ENCODE data around the gene SUMO3. TPM values are rescaled to one million over a fixed set of nuclear protein-coding genes. Genes with fewer than 3 reads are reported as not detected.
A peak's percentile ranks its signal among the peaks of the same experiment; 100 is the strongest.

SUMO3 gene
- total and polyA plus RNA-seq, 10 of the 15 experiments (the other 5 are each of a cell fraction or from before 2014, with no cell fraction given) = 14.3 to 164 (median 89.9) TPM

- ChIA-PET CTCF (interaction anchor here (0.7 to 5.0 kb wide), 22 partner anchors 8 to 336 kb away, joined by 3 to 67 read pairs (median 6); partner anchors contain the start of genes PTTG1IP, SLX9 and SUMO3), SMC1A (ENCODE audit: uncharacterized antibody, unreplicated experiment) (interaction anchor here (0.8 to 4.8 kb wide), 13 partner anchors 14 to 329 kb away, joined by 3 to 33 read pairs (median 4); partner anchors contain the start of gene PTTG1IP), POLR2A (interaction anchor here (0.8 to 2.8 kb wide), 6 partner anchors 10 to 130 kb away, joined by 3 to 15 read pairs (median 6); partner anchors contain the start of genes PTTG1IP and SUMO3), RAD21 (ENCODE audit: unreplicated experiment) (interaction anchor here (1.1 to 4.0 kb wide), 12 partner anchors 8 to 335 kb away, joined by 3 to 35 read pairs (median 7); partner anchors contain the start of genes PTTG1IP and SLX9)
- in situ Hi-C loops (cut with MboI) (no loop called here), intact Hi-C loops (cut with micrococcal nuclease; ENCODE audit: unreplicated experiment) (loop anchor here (5.0 to 10.0 kb wide), 3 partner anchors 71 to 333 kb away; partner anchors contain the start of gene PTTG1IP)
- FAIRE-seq (peak; percentile 54), DNase-seq (ENCODE audit: low read depth, low spot score) (no peak), ATAC-seq (peak; percentile 96)
- H3K27me3 ChIP-seq (replicated peaks in 1 of 2; ENCODE audit: control insufficient read depth in 2 of 2, insufficient read depth in 2 of 2, low read length in 1 of 2) = no peaks in the 10 kb centered on the region
- peak within 1 kb of the TSS; percentile 85 for H3K4me2 ChIP-seq (ENCODE audit: control insufficient read depth, insufficient read depth)
- WGBS (ENCODE audit: insufficient coverage, insufficient replicate concordance, low lambda C conversion rate, missing lambda C conversion rate) = 1% methylated on average over 52 of the region's 97 CpGs
- H3K79me2 ChIP-seq (ENCODE audit: control insufficient read depth, insufficient read depth, low read length) = peaks cover 55% of the 10 kb centered on the region
- peak within 1 kb of the TSS; percentile 72 for H3K4me3 ChIP-seq
- H3K36me3 ChIP-seq (ENCODE audit: control insufficient read depth in 2 of 2, insufficient read depth in 2 of 2, low read length in 1 of 2) = peaks cover under 1 to 9% of the 10 kb centered on the region in 2 experiments
- TSS peak; percentile 87 for BruUV-seq (replicated peaks)
- H2AFZ ChIP-seq (ENCODE audit: control insufficient read depth, low read depth, low read length) = peak within 1 kb of the TSS; percentile 89
- peaks cover 12% of the 10 kb centered on the region for H3K4me1 ChIP-seq (ENCODE audit: control insufficient read depth, insufficient read depth, low read length)
- peak within 1 kb of the TSS; percentile 89 for H3K9ac ChIP-seq (ENCODE audit: control insufficient read depth, insufficient read depth, low read length)
- no peaks in the 10 kb centered on the region for H3K9me3 ChIP-seq (replicated peaks; ENCODE audit: control insufficient read depth, insufficient read depth, low read length)
- peak within 1 kb of the TSS; percentile 71 for H3K27ac ChIP-seq (ENCODE audit: control insufficient read depth, insufficient read depth)
- H4K20me1 ChIP-seq (ENCODE audit: control insufficient read depth, insufficient read depth) = no peaks in the 10 kb centered on the region
- TF ChIP-seq LARP7 (IDR thresholded peaks at IDR 0.05) (peak; percentile 89), BRCA1 (IDR thresholded peaks at IDR 0.05; ENCODE audit: low read depth, low read length) (no peak), CBFB (IDR thresholded peaks at IDR 0.05; ENCODE audit: low read depth) (0 out of 2 replicates have a peak, but pooled peaks have one; percentile 38), BHLHE40 (IDR thresholded peaks at IDR 0.05; ENCODE audit: borderline replicate concordance in 1 of 2, low read depth in 2 of 2, low read length in 1 of 2) (peak; percentile 77 to 93; a peak in 3 of 4 replicates), SKIL (IDR thresholded peaks at IDR 0.05; ENCODE audit: low read depth, poor library complexity, severe bottlenecking) (no peak), ELK1 (IDR thresholded peaks at IDR 0.05; ENCODE audit: low read depth, low read length) (no peak), RCOR1 (conservative IDR thresholded peaks at IDR 0.05; ENCODE audit: low read depth, low read length) (no peak), PKNOX1 (IDR thresholded peaks at IDR 0.05) (peak; percentile 24; the same call in 1 of the 2 replicates), USF2 (IDR thresholded peaks at IDR 0.05; ENCODE audit: borderline replicate concordance, low read depth, low read length) (no peak), WRNIP1 (IDR thresholded peaks at IDR 0.05; ENCODE audit: borderline replicate concordance, low read depth, low read length) (no peak), NR2C2 (IDR thresholded peaks at IDR 0.05; ENCODE audit: borderline replicate concordance, control insufficient read depth, insufficient read length, low read depth) (peak; percentile 95)
These were observed 16.1 kb downstream of the SUMO3 start, which contains the start of gene UBE2G2 for GRCh38 chr21:44801468-44802395. Gene UBE2G2, minus strand, starts transcription at chr21:44801820. Its CDS starts 72 bp downstream, at chr21:44801748.
